DOHH2 (cell line): Measurements from ENCODE around the gene TDRD10.

Experiments
- H3F3A ChIP-seq: fragments of 200-600 bp; sonication (generic), shearing (Covaris generic); 2 replicates; pipeline ENCODE4 v1.6.0; 2016; ENCODE audit warnings: antibody characterized with exemption, mild to moderate bottlenecking; ENCODE audit not compliant: control insufficient read depth, insufficient read depth
- H3K27ac ChIP-seq: fragments of 200-600 bp; sonication (generic); 2 replicates; pipeline ENCODE4 v1.5.1; 2014; ENCODE audit warnings: low read depth, mild to moderate bottlenecking, low read length, moderate library complexity
- H3K27me3 ChIP-seq: fragments of 200-600 bp; sonication (generic); 2 replicates; pipeline ENCODE4 v1.6.1; 2014; ENCODE audit warnings: mild to moderate bottlenecking, low read length, mixed read lengths; ENCODE audit not compliant: control insufficient read depth
- H3K36me3 ChIP-seq: fragments of 200-600 bp; sonication (generic); 2 replicates; pipeline ENCODE4 v1.6.1; 2014; ENCODE audit warnings: mild to moderate bottlenecking, low read length, moderate library complexity, mixed read lengths; ENCODE audit not compliant: control insufficient read depth
- H3K4me1 ChIP-seq: fragments of 200-600 bp; sonication (generic); 2 replicates; pipeline ENCODE4 v1.6.1; 2014; ENCODE audit warnings: mild to moderate bottlenecking, low read length, mixed read lengths; ENCODE audit not compliant: control insufficient read depth
- H3K4me2 ChIP-seq: fragments of 200-600 bp; sonication (generic); 2 replicates; pipeline ENCODE4 v1.6.0; 2014; ENCODE audit warnings: mild to moderate bottlenecking, low read length, moderate library complexity
- H3K4me3 ChIP-seq: fragments of 200-600 bp; sonication (generic); 2 replicates; pipeline ENCODE4 v1.5.1; 2014; ENCODE audit warnings: mild to moderate bottlenecking, low read length, mixed read lengths
- H3K79me2 ChIP-seq: fragments of 200-600 bp; sonication (generic); 2 replicates; pipeline ENCODE4 v1.6.1; 2014; ENCODE audit warnings: mild to moderate bottlenecking, low read length, mixed read lengths; ENCODE audit not compliant: control insufficient read depth
- H3K9me2 ChIP-seq: fragments of 200-600 bp; sonication (generic); replicated peaks from 2 replicates; pipeline ENCODE4 v1.6.1; 2014; ENCODE audit warnings: mild to moderate bottlenecking, low read length, mixed read lengths; ENCODE audit not compliant: control insufficient read depth
- H3K9me3 ChIP-seq: fragments of 200-600 bp; sonication (generic); 2 replicates; pipeline ENCODE4 v1.6.1; 2014; ENCODE audit warnings: antibody characterized with exemption, low read length, mixed read lengths; ENCODE audit not compliant: control insufficient read depth, insufficient read depth
- H4K20me1 ChIP-seq: fragments of 200-600 bp; sonication (generic); 2 replicates; pipeline ENCODE4 v1.6.0; 2014; ENCODE audit warnings: low read depth, mild to moderate bottlenecking, antibody characterized with exemption, low read length, moderate library complexity; ENCODE audit not compliant: control insufficient read depth, insufficient read depth
- EZH2phosphoT487 ChIP-seq: fragments of 200-600 bp; sonication (generic); IDR thresholded peaks from 2 replicates; pipeline ENCODE4 v1.6.1; 2017; ENCODE audit warnings: borderline replicate concordance, mild to moderate bottlenecking, antibody characterized with exemption, low read length, moderate library complexity, mixed read lengths
- TF ChIP-seq, protein P1 (sequence below): fragments of 200-600 bp; sonication (generic); IDR thresholded peaks from one replicate; pipeline ENCODE4 v1.5.1; 2014; ENCODE audit warnings: antibody characterized with exemption, mild to moderate bottlenecking, low read depth, low read length; ENCODE audit not compliant: poor library complexity, severe bottlenecking

TDRD10 gene

GRCh38 chr1:154574716-154575115 lies 72.7 kb downstream of the TDRD10 start:
- Histone ChIP-seq H4K20me1 (no peaks in the 10 kb centered on the region), H3K36me3 (peaks cover 37% of the 10 kb centered on the region), H3K27ac (peak overlapping the region; percentile 90), H3K4me3 (peak overlapping the region; percentile 50), H3K79me2 (no peaks in the 10 kb centered on the region), H3K9me2 (no peaks in the 10 kb centered on the region), H3K27me3 (peaks cover 3% of the 10 kb centered on the region; the same call in 1 of the 2 replicates), H3F3A (peaks cover 18% of the 10 kb centered on the region), H3K9me3 (no peaks in the 10 kb centered on the region), H3K4me1 (peaks cover 70% of the 10 kb centered on the region), H3K4me2 (peak overlapping the region; percentile 74)
- TF ChIP-seq, protein P1, sequence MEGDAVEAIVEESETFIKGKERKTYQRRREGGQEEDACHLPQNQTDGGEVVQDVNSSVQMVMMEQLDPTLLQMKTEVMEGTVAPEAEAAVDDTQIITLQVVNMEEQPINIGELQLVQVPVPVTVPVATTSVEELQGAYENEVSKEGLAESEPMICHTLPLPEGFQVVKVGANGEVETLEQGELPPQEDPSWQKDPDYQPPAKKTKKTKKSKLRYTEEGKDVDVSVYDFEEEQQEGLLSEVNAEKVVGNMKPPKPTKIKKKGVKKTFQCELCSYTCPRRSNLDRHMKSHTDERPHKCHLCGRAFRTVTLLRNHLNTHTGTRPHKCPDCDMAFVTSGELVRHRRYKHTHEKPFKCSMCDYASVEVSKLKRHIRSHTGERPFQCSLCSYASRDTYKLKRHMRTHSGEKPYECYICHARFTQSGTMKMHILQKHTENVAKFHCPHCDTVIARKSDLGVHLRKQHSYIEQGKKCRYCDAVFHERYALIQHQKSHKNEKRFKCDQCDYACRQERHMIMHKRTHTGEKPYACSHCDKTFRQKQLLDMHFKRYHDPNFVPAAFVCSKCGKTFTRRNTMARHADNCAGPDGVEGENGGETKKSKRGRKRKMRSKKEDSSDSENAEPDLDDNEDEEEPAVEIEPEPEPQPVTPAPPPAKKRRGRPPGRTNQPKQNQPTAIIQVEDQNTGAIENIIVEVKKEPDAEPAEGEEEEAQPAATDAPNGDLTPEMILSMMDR, result no peak
- TF ChIP-seq EZH2phosphoT487, result no peak

- Histone ChIP-seq H3K79me2 (no peaks in the 10 kb centered on the region), H3K4me3 (peak overlapping the region; percentile 50), H3F3A (peaks cover 18% of the 10 kb centered on the region), H3K4me2 (peak overlapping the region; percentile 74), H3K4me1 (peaks cover 70% of the 10 kb centered on the region), H3K9me2 (no peaks in the 10 kb centered on the region), H4K20me1 (no peaks in the 10 kb centered on the region), H3K27me3 (no peaks in the 10 kb centered on the region), H3K36me3 (peaks cover 43% of the 10 kb centered on the region), H3K9me3 (no peaks in the 10 kb centered on the region), H3K27ac (peak overlapping the region; percentile 90)
- TF ChIP-seq, protein P1, result no peak
- no peak for TF ChIP-seq EZH2phosphoT487
These were observed 73.3 kb downstream of the TDRD10 start for GRCh38 chr1:154575147-154575927.

GRCh38 chr1:154575951-154576566 lies 74.0 kb downstream of the TDRD10 start:
- Histone ChIP-seq H3K4me1 (peaks cover 70% of the 10 kb centered on the region), H4K20me1 (no peaks in the 10 kb centered on the region), H3K27ac (peak overlapping the region; percentile 90), H3F3A (peaks cover 18% of the 10 kb centered on the region), H3K27me3 (no peaks in the 10 kb centered on the region), H3K9me2 (no peaks in the 10 kb centered on the region), H3K9me3 (no peaks in the 10 kb centered on the region), H3K4me3 (peak overlapping the region; percentile 50), H3K36me3 (peaks cover 50% of the 10 kb centered on the region), H3K79me2 (no peaks in the 10 kb centered on the region), H3K4me2 (peak overlapping the region; percentile 74)
- TF ChIP-seq, protein P1, result no peak
- TF ChIP-seq EZH2phosphoT487, result no peak
